Right cardiac atrium (tissue), 5 donors: ENCODE measurements around the gene BNIP3. TPM values are rescaled to one million over a fixed set of nuclear protein-coding genes. Genes with fewer than 3 reads are reported as not detected.

Source experiments
- ATAC-seq, 2 donors: fragments of 200-7000 bp; cut with Tn5 transposase; one replicate each; pipeline versions ENCODE4 v1.8.0 to v1.9.1; 2020; ENCODE audit warnings: moderate library complexity in 2 of 2, mild to moderate bottlenecking in 1 of 2
- DNase-seq, 3 donors: peaks; one replicate each; pipeline ENCODE4 v3.0.0-alpha.2; 2020
- H3K27ac ChIP-seq: one replicate; pipeline ENCODE4 v1.5.1; 2013; ENCODE audit warnings: mild to moderate bottlenecking, low read length, control low read depth, moderate library complexity
- H3K27me3 ChIP-seq: one replicate; pipeline ENCODE4 v1.6.1; 2013; ENCODE audit not compliant: control insufficient read depth, insufficient read depth
- H3K4me1 ChIP-seq: one replicate; pipeline ENCODE4 v1.6.1; 2013; ENCODE audit warnings: low read length; ENCODE audit not compliant: control insufficient read depth, insufficient read depth
- H3K4me3 ChIP-seq: one replicate; pipeline ENCODE4 v1.5.1; 2013; ENCODE audit warnings: low read length, control low read depth
- H3K9me3 ChIP-seq: one replicate; pipeline ENCODE4 v1.6.1; 2013; ENCODE audit warnings: low read length; ENCODE audit not compliant: control insufficient read depth
- WGBS: extraction: QIAGEN DNeasy Blood & Tissue Kit; methylation state at CpG from one replicate; pipeline ENCODE4 v1.1.7; 2013; 5-methylcytosine and 5-hydroxymethylcytosine counted together
- intact Hi-C, 4 donors: fragments of 100-400 bp; cut with DNase I; formaldehyde crosslinking; loops; one replicate each; pipeline versions ENCODE4 v1.11.0 to v1.14.0; 2022 to 2023
- polyA plus RNA-seq: library from polyadenylated mRNA; stranded (reverse); fragments of 200-250 nt; gene quantifications from one replicate; pipeline ENCODE4 v1.2.3, GENCODE V29; 2013
- total RNA-seq, 4 donors: library from RNA; stranded (reverse); fragmentation: NEBNext Ultra II Directional; extraction: Animal tissue kit (Norgen Biotek cat#: 25700); gene quantifications; one replicate each; pipeline ENCODE4 v1.2.1, GENCODE V29; 2021
- donor health status: healthy with polysubstance abuse.
- donor health status: DM: no; HTN: yes; CAD: no.
- donor health status: DM: no; HTN: no; CAD: no.
- donor health status: DM: no; HTN: yes; CAD: no; lungs with severe emphysema.
- donor health status: DM: yes; HTN: yes; CAD: no.

The BNIP3 gene
- total and polyA plus RNA-seq, 5 donors: 64.8 to 114 (median 86.1) TPM

- no peak overlapping the region for H3K27ac ChIP-seq
- DNase-seq: no peak
- 86% methylated on average over 6 of the region's 6 CpGs for WGBS
These were observed 33.2 kb downstream of the BNIP3 start for GRCh38 chr10:131948501-131948900.

GRCh38 chr10:131947631-131948347 is 33.9 kb downstream of the BNIP3 start:
- no peaks in the 10 kb centered on the region for H3K4me1 ChIP-seq
- DNase-seq (no peak), ATAC-seq (peak in 1 of 2 donors; percentile 43)
- no peak overlapping the region for H3K4me3 ChIP-seq
- H3K9me3 ChIP-seq: no peaks in the 10 kb centered on the region
- H3K27me3 ChIP-seq: no peaks in the 10 kb centered on the region
- H3K27ac ChIP-seq: no peak overlapping the region
- intact Hi-C loops: no loop called here
- 86% methylated on average over 18 of the region's 18 CpGs for WGBS

More at GRCh38 chr10:131948501-131948900, 33.2 kb downstream of the BNIP3 start:
- no peak for ATAC-seq
- no peak overlapping the region for H3K4me3 ChIP-seq
- H3K9me3 ChIP-seq: no peaks in the 10 kb centered on the region
- no peaks in the 10 kb centered on the region for H3K27me3 ChIP-seq
- H3K4me1 ChIP-seq: no peaks in the 10 kb centered on the region
- intact Hi-C loops: no loop called here

GRCh38 chr10:131946880-131947279 is 34.8 kb downstream of the BNIP3 start:
- intact Hi-C loops: no loop called here
- ATAC-seq: no peak
- H3K9me3 ChIP-seq: no peaks in the 10 kb centered on the region
- no peak for DNase-seq
- 97% methylated on average over 14 of the region's 14 CpGs for WGBS
- no peak overlapping the region for H3K4me3 ChIP-seq
- no peak overlapping the region for H3K27ac ChIP-seq
- no peaks in the 10 kb centered on the region for H3K27me3 ChIP-seq
- H3K4me1 ChIP-seq: no peaks in the 10 kb centered on the region

- H3K4me1 ChIP-seq: no peaks in the 10 kb centered on the region
- H3K27me3 ChIP-seq: no peaks in the 10 kb centered on the region
- ATAC-seq (no peak), DNase-seq (no peak)
- WGBS: 88% methylated on average over 14 of the region's 14 CpGs
- H3K9me3 ChIP-seq: no peaks in the 10 kb centered on the region
- no peak overlapping the region for H3K27ac ChIP-seq
- intact Hi-C loops: no loop called here
- H3K4me3 ChIP-seq: no peak overlapping the region
These were observed 35.4 kb downstream of the BNIP3 start for GRCh38 chr10:131946321-131946751.

GRCh38 chr10:131944976-131945695 is 36.6 kb downstream of the BNIP3 start:
- no peak overlapping the region for H3K27ac ChIP-seq
- no peak for DNase-seq

GRCh38 chr10:131944412-131944811 is 37.3 kb downstream of the BNIP3 start:
- DNase-seq (no peak), ATAC-seq (no peak)
- intact Hi-C loops: no loop called here
- WGBS: 82% methylated on average over 4 of the region's 4 CpGs
- Histone ChIP-seq H3K27ac (no peak overlapping the region), H3K27me3 (no peaks in the 10 kb centered on the region), H3K4me1 (no peaks in the 10 kb centered on the region), H3K9me3 (no peaks in the 10 kb centered on the region), H3K4me3 (no peak overlapping the region)

More at GRCh38 chr10:131944976-131945695, 36.6 kb downstream of the BNIP3 start:
- H3K4me1 ChIP-seq: no peaks in the 10 kb centered on the region
- WGBS: 94% methylated on average over 28 of the region's 28 CpGs
- ATAC-seq: no peak
- H3K9me3 ChIP-seq: no peaks in the 10 kb centered on the region
- intact Hi-C loops: no loop called here
- H3K27me3 ChIP-seq: no peaks in the 10 kb centered on the region
- no peak overlapping the region for H3K4me3 ChIP-seq

- H3K9me3 ChIP-seq: no peaks in the 10 kb centered on the region
- no peak overlapping the region for H3K4me3 ChIP-seq
- no peaks in the 10 kb centered on the region for H3K4me1 ChIP-seq
- DNase-seq (no peak), ATAC-seq (peak; percentile 56 to 66)
- 74% methylated on average over 11 of the region's 11 CpGs for WGBS
- no peaks in the 10 kb centered on the region for H3K27me3 ChIP-seq
- H3K27ac ChIP-seq: no peak overlapping the region
- intact Hi-C loops: no loop called here
These were observed 38.5 kb downstream of the BNIP3 start for GRCh38 chr10:131943021-131943814.

GRCh38 chr10:131942455-131942854 is 39.3 kb downstream of the BNIP3 start:
- Histone ChIP-seq H3K4me1 (no peaks in the 10 kb centered on the region), H3K27ac (no peak overlapping the region), H3K4me3 (no peak overlapping the region), H3K27me3 (no peaks in the 10 kb centered on the region), H3K9me3 (no peaks in the 10 kb centered on the region)
- WGBS: 97% methylated on average over 1 of the region's 1 CpG
- ATAC-seq (no peak), DNase-seq (no peak)
- intact Hi-C loops: no loop called here

GRCh38 chr10:131938681-131939080 is 43.0 kb downstream of the BNIP3 start:
- no peak overlapping the region for H3K4me3 ChIP-seq
- DNase-seq: no peak
- 97% methylated on average over 10 of the region's 10 CpGs for WGBS
- no peaks in the 10 kb centered on the region for H3K4me1 ChIP-seq
- no peak for ATAC-seq
- intact Hi-C loops: no loop called here
- no peaks in the 10 kb centered on the region for H3K9me3 ChIP-seq
- H3K27me3 ChIP-seq: no peaks in the 10 kb centered on the region
- no peak overlapping the region for H3K27ac ChIP-seq

- 76% methylated on average over 20 of the region's 20 CpGs for WGBS
- intact Hi-C loops: no loop called here
- Histone ChIP-seq H3K27ac (no peak overlapping the region), H3K9me3 (no peaks in the 10 kb centered on the region), H3K4me1 (no peaks in the 10 kb centered on the region), H3K4me3 (no peak overlapping the region), H3K27me3 (no peaks in the 10 kb centered on the region)
- no peak for DNase-seq
- peak; percentile 38 to 62 for ATAC-seq
These were observed 43.9 kb downstream of the BNIP3 start for GRCh38 chr10:131937836-131938235.

- no peak overlapping the region for H3K4me3 ChIP-seq
- no peak for ATAC-seq
- DNase-seq: no peak
- no peaks in the 10 kb centered on the region for H3K9me3 ChIP-seq
- no peak overlapping the region for H3K27ac ChIP-seq
- intact Hi-C loops: no loop called here
- WGBS: 94% methylated on average over 18 of the region's 18 CpGs
- H3K27me3 ChIP-seq: no peaks in the 10 kb centered on the region
- H3K4me1 ChIP-seq: peaks cover 4% of the 10 kb centered on the region
These were observed 45.0 kb downstream of the BNIP3 start for GRCh38 chr10:131936736-131937135.
